Activated CD4-positive, alpha-beta T cell treated with anti-CD3 and anti-CD28 coated beads, Interleukin-2, Interleukin-4, amounts not matched to agents 100 ng/mL and 50 ng/mL, durations not matched to agents 16 hours and 8 hours (primary cell): ENCODE measurements around the gene SRSF7.
"Not testable (repeated sequence)": the region's sequence is repeated elsewhere in the genome, so short reads cannot be mapped to it uniquely, and the experiment has no call there.

ENCODE experiments used
- DNase-seq: peaks from one replicate; pipeline ENCODE4 v3.0.0-alpha.2; 2020; ENCODE audit warnings: low spot score

The SRSF7 gene

DNA sequence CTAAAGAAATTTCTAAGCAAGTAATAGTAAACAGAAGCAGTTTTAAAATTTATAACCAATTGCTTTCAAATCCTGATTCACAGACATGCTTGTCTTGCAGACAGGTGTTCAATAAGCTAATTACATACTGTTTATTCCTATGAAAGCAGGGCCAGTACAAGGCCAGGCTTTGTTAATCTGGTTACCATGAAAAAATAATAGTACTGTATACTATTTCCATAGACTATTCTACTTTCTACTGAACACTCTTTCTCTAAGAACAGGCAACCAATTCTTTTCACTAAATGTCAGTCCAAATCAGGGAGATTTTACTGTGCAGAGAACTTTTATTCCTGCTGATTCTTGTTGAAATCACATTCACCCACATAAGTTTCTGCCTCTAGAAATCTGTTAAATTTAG, 2.9 kb upstream of the SRSF7 start:
- DNase-seq = no peak

DNA sequence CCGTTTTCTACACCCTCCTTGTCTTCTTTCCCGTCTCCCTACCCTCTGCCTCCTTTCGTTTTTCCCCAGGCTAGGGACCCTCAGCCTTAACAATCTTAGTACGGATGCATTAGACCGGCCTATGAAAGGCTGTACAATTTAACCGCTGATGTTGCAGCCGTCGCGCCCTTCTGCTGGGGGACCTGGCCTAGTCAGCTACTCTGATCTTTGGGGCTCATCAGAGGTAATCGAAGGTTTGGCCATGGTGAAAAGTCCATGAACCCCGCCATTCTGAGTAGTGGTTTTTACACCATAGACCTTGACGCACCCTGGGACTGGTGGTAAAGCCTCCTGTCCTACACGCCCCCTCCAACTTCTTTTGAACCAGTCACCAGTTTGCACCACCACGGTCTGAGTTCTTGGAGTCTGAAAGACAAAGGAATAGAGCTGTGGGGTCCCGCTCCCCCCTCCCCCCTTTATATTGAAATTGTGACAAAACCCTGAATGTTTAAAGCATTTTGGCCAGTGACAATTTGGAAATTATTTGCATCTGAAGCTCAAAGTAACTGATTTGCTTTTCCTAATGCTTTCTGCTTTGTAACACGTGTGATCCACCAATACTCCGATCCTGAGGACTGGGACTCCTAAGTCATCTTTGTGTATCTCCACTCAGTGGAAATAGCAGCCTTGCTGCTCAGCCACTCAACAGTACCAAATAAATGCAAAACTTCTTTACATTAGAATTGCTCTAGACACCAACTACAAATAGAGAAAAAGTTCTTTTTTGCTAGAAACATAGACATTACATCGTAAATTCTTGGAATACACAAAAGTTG, 642 bp upstream of the SRSF7 start:
- no peak for DNase-seq

DNA sequence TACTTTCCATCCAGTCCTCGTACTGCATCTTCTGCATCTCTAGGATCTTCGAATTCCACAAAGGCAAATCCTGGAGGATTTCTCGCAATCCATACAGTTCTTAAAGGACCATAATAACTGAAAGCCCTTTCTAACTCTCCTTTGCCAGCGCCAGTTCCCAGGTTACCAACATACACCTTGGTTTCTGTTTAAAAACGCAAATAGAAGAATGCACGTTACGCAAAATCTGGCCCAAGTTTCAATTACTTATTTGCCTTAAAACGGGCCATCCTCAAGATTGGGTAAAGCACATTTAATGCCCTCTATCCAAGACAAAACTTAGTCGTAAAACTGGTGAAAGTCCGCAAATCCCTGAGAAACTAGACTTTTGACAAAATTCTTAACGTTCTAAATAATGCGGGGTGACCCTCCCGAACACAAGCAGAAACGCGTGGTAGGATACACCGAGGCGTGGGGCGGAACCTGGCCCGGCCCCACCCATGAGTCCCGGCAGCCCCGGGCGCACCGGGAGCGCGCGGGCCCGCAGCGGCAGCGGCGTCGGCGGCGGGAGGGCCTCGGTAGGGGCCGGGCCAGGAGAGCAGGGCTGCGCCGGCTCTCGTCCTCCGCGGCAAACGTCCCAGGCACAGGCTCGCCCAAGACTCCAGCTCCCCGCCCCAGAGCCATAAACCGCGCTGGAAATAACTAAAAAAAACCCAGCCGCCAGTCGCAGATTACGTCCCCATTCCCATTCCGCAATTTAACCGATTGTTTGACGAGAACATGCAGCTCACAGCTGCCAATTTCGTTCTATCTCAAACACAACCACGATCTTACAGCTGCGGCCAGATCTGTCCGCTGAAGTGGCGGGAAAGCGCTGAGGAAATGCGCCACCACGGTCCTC, 910 bp downstream of the SRSF7 start:
- DNase-seq = peak; percentile 53

DNA sequence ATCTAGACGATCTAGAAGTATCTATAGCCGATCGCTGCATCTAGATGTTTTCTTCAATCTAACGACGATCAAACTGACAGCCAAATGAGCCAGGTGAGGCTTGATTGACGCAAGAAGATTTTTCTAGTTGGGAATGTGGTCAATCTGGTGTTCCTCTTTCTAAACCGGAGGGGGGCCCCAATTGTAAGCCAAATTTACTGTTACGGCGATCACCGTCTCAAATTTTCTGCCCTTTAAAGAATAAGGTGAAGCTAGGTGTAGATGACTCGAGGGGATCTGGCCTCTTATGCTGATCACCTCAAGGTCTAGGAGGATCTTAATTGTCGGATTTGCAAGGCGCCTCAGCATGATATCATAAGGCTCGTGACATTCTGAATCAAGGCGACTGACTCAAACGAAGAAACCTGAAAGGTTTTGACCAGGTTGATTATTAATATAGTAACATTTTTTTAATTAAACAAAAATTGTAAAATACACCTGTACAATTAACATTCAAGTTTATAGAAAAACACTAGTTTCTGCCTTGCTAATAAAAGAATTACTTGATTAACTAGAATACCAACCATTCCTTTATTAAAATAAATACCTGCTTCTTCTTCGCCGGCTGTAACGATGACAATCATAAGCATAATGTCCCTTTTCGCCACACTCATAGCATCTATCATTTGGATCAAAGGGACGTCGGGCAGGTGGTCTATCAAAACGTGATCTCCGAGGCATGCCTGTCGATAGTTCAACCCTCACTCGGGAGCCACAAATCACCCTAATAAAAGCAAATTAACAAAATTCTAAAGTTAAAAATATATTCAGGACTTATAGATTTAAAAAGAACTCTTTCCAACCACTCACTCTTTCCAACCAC, 2.0 kb downstream of the SRSF7 start:
- DNase-seq = peak; percentile 25

DNA sequence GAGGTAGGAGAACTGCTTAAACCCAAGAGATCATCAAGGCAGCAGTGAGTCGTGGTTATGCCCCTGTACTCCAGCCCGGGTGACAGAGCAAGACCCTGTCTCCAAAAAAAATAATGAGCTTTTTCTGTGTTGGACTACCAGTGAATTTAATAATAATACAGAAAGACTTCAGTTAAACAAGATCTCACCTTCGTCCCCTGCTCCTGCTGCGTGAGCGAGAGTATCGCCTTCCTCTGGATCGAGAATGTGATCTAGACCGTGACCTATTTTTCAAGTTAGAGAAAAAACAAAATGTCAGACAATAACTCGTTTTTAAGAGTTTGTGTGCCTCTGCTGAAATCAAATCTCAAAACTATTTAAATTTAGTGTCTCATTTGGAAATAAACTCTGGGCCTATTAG, 2.8 kb downstream of the SRSF7 start:
- DNase-seq = no peak

DNA sequence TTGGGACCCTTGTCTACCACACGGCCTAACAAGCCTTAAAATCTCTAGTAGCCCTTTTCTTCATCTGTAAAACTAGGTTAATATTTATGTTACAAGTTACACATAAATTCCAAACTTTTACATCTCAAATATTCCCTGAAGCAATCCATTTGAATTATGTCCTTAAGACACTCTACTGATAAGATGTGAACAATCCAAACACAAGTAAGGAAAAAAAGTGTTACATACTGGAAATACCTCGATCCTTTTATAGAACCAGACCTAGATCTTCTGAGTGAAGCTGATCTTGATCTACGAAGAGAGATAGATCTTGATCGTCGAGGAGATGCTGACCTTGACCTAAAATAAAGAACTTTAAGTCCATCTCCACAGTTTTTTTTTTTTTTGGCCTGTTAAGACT, 3.3 kb downstream of the SRSF7 start:
- DNase-seq = no peak

DNA sequence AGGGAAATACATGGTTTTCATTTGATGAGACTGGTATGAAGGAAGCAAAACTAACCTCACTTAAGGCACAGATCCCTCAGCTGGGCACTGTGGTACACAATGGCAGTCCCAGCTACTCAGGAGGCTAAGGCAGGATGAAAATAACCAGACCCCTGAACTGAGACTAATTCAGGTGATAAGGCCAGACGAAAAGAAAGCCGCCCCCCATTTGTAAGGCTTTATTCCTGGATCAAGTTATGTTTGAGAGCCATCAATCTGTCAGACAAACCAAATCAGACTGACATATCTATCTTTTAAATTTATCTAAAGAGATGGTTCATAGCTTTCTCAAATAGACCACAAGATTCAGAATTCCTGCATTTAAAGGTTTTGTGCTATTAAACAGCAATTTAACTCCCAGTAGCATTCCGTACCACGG, 4.1 kb downstream of the SRSF7 start:
- no peak for DNase-seq

DNA sequence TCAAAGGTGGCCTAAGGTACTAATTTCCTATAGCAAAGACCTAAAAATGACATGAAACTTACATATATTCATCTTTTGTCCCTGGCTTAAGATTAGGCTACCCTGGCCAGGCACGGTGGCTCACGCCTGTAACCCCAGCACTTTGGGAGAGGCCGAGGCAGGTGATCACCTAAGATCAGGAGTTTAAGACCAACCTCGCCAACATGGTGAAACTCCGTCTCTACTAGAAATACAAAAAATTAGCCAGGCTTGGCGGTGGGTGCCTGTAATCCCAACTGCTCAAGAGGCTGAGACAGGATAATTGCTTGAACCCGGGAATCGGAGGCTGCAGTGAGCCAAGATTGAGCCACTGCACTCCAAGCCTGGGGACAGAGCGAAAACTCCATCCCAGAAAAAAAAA, 5.9 kb downstream of the SRSF7 start:
- DNase-seq = no peak

DNA sequence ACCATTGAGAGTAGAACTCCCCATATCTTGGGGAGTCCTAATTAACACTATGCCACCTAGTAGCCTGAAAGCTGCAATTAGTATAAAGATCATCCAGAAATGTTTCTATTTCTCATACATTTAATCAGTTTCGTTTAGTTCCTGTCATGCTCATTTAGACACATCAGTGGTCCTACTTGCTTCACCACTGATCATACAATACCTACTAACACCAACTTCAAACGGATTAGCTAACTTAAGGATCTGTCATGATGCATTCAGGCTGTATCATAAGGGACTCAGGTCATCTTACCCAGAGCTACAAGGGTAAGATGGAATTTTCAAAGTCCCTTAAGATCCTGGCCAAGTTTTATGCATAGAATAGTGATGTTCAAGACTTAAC, 6.8 kb downstream of the SRSF7 start:
- no peak for DNase-seq

DNA sequence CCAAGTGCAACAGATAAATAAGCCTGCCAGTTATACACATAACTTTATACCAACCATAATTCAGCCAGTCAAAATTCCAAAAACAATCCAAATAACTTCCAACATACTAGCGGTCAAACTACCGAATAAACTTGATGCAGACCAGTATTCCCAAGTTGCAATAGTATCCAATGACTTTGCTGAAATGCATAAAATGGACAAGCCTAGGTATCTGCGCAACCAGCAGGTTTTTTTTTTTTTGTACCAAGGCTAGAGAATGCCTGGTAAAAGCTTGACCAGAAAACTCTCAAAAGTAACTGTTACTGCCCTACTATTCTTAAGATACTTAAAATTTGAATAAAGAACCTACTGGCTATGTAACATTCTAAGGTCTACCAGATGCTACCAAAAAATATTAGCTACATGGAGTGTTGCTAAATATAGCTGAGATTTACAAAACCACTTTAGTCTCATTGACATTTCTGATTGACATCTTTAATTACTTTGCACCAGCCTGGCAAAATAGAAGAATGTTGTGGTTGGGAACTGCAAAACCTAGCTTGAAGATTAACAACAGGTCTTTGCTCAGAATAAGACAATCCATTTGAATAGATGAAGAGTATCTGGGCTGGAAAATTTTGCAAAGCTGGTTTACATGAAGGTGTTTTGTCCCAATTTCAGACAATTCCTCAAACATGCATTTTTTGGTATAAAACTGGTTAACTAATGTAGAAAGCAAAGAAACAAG, 7.3 kb downstream of the SRSF7 start:
- no peak for DNase-seq

DNA sequence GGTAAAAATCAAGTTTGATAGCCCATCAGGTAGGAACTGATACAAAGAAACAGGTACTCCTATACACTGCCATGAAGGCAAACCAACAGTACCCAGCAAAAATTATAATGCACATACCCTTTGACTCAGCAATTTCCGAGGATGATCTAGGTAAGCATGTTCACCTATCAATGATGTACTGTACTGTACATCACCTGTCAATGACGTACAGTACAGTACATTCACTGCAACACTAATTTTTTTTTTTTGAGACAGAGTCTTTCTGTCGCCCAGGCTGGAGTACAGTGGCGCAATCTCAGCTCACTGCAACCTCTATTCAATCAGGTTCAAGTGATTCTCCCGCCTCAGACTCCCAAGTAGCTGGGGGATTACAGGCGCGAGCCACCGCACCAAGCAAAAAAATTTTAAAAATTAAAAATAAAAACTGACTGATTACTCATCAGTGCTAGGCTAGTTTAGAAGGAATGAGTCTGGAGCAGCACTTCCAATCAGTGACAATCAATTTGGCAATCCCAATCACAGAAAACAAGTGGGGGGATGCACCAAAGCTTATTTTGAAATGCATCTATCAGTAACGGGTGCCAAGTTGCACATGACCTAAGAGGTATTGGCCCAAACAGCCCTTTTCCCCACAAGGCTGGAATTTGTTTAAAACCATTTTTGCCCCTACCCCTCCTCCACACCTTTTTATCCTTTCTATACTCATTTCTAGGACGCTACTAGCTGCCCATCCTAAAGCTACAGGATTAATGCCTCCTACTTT, 8.2 kb downstream of the SRSF7 start:
- DNase-seq = no peak

DNA sequence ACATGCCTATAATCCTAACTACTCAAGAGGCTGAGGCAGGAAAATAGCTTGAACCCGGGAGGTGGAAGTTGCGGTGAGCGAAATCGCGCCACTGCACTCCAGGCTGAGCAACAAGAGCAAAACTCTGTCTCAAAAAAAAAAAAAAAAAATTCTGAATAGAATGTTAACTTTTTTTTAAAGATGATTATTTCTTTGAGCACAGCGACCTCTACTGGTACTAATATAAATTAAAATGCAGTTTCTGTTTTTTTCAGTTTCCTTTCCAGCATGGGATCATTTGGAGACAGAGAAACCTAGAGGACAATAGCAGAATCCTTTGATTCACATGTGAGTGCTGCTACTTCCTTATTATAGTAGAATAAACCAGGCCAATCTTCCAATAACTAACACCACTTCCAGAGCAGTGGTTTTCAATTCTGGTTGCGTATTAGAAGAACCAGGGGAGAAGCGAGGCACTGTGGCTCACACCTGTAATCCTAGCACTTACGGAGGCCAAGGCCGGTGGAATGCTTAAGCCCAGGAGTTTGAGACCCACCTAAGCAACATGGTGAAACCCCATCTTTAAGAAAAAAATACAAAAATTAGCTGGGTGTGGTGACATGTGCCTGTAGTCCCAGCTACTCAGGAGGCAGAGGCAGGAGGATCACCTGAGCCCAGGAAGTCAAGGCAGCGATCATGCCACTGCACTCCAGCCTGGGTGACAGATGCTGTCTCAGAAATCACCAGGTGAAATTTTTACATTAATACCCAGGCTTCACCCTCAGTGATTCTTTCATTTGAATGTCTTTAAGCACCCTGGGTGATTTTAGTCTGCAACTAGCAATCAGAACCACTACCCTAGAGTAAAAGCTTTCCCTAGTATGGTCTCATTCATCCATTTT, 10.1 kb downstream of the SRSF7 start:
- peak; percentile 44 for DNase-seq

DNA sequence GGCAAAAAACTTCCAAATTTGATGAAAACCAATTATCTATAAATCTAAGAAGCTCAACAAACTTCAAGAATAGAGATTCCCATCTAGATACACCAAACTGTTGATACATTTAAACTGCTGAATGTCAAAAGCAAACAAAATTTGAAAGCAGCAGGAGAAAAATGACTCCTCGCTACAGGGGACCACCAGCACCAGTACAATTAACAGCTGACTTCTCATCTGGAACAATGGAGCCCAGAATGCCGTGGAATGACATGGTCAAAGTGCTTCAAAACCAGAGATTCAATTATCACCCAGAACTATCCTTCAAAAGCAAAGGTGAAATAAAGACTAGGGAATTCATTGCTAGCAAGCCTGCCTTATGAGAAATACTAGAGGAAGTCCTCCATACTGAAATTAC, 11.6 kb downstream of the SRSF7 start:
- no peak for DNase-seq

DNA sequence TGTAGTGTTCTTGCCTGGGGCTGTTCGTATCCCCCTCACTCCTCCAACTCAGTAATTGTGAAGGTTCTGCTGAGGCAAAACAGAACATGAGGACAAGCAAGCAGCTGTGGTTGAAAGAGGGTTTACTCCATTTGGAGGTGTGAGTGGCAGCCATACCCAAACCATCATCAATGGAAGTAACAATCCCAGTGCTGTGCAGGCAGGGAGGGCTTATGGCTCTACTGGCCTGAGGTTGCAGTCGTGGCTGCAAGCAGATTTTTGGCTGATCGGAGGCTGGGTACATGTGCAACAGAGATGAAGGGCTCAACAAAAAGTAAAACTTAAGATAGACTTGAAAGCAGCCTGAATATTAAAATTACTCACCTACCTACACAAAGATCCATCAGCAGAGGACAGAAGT, 13.2 kb downstream of the SRSF7 start:
- no peak for DNase-seq

DNA sequence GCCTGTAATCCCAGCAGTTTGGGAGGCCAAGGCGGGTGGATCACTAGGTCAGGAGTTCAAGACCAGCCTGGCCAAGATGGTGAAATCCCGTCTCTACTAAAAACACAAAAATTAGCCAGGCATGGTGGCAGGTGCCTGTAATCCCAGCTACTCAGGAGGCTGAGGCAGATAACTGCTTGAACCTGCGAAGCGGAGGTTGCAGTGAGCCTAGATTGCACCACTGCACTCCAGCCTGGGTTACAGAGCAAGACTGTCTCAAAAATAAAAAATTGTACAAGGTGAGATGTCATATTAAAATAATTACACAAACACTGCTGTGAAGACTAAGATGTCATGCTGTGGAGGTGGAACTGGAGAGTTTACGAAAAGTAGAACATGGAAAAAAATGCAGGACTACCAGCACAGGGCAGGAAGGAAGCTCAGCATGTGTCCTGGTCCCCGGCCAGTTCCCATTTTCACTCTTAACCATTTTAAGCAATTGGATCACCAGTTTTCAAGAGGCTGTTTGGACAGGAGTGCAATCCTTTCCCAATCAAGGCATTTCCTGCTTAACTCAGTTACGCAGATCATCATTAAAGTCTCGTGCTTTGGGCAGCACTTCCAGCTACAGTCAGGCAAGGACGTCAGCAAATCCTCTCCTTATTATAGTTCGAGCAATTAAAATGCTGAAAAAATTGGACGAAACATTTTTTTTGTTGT, 14.0 kb downstream of the SRSF7 start:
- DNase-seq = not testable (repeated sequence)

DNA sequence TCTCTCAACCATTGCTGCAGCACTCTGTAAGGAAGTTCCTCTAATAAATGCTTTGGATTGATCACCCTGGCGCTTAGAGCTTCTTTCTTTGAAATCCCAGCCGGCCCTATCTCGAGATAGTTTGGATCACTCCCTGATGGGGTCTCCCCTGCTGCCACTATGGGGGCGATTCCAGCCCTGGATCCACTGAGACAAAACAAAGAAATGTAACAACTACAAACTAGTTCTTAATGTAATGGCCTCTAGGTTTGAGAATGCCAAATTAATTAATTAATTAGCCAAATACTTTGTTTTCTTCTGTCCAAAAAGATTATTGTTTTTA, 15.2 kb downstream of the SRSF7 start:
- DNase-seq = no peak

DNA sequence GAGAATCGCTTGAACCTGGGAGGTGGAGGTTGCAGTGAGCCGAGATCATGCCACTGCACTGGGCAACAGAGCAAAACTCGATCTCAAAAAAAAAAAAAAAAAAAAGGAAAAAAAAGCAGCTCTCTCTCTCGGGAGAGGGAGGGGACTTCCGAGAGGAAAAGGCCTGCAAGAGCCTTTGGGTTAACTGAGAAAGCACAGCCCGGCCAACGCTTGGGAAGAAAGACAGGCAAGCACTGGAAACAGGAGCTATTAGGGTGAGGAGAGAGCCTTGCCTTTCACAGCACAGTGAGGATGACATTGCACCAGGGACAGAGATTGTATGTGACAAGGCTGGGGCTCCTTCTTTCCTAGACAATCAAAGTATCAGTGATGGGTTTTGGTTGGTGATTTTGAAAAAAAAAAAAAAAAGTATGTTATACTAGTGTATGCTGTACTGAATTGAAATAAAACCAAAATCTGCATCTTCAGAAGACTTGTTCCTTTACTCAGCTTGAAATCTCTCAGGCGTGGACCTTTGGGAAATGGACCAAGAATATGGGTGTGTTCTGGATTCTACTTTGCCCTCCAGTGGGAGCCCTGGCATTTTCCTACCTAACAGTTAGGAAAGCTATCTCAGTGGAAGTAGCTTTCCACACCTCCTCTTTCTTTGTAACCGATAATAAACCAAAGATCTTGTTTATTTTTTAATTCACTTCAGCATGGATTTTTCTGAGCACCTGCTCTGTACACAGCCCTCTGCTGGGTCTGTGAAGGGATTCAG, 16.7 kb downstream of the SRSF7 start:
- DNase-seq = no peak

DNA sequence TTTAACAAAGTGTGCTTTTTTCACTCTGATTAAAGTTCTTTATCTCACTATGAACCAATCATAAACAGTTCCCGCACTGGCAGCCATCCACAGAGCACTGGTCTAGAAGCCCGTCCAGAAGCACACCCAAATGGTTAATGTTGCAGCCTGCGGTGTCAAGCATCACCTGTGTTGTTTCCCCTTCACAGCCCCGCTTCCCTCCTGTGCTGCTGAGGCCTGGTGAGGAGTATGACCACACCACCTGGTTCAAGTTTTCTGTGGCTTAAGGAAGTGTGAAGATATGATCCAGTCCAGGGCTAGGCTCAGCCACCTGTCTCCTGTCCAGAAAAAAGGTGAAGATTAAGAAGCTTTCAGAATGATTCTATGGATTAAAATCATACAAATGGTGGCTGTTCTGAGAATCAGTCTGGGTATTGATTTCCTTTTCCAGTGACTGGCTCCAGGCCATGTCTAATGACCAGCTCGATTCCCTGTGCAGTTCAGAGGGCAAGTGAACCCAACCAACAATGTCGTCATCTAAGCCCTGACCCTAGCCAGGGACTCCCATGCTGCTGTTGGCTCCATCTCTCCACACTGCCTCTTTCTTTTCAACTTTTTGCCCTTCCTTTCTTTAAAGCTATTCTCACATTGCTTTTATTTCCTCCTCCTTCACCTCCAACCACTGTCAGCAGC, 17.7 kb downstream of the SRSF7 start:
- no peak for DNase-seq
